ENCODE measurements around the gene FADS3. TPM values are rescaled to one million over a fixed set of nuclear protein-coding genes. Genes with fewer than 3 reads are reported as not detected.

FADS3 gene
- total and polyA plus RNA-seq, 2 of the 4 experiments (the other 2 are of a cell fraction): 54.5 to 110 TPM

GRCh38 chr11:61928606-61929005, 37.3 kb upstream of the FADS3 start:
- no TSS peak for BruUV-seq (replicated peaks)
- CTCF ChIA-PET: interaction anchor here (1.0 kb wide), 1 partner anchor 11 kb away, joined by 3 read pairs; the partner anchor contains the start of gene RAB3IL1
- peak; percentile 86 for TF ChIP-seq CEBPB (IDR thresholded peaks at IDR 0.05; ENCODE audit: low read depth, low read length)
- TF ChIP-seq POLR2A (IDR thresholded peaks at IDR 0.05; ENCODE audit: low read depth, low read length): no peak
- Histone ChIP-seq H3K36me3 (ENCODE audit: control insufficient read depth, insufficient read depth, low read length) (no peaks in the 10 kb centered on the region), H3K27me3 (ENCODE audit: control insufficient read depth, insufficient read depth, low read length) (peaks cover 11% of the 10 kb centered on the region), H4K8ac (ENCODE audit: low read depth in 2 of 2, low read length in 2 of 2) (no peak overlapping the region), H3K79me1 (ENCODE audit: low read depth in 1 of 2, low read length in 2 of 2) (no peaks in the 10 kb centered on the region), H2BK20ac (ENCODE audit: low read depth, low read length) (no peak overlapping the region), H3K27ac (ENCODE audit: insufficient read depth, low read length) (no peak overlapping the region), H3K4ac (ENCODE audit: low read depth, low read length) (no peak overlapping the region), H2AFZ (replicated peaks; ENCODE audit: low read length, poor library complexity) (no peak overlapping the region), H3K56ac (ENCODE audit: extremely low read depth, insufficient read depth, low read length) (no peak overlapping the region), H3K14ac (replicated peaks; ENCODE audit: low read depth, low read length) (no peak overlapping the region), H4K5ac (ENCODE audit: low read depth, low read length) (no peak overlapping the region), H3K4me2 (ENCODE audit: low read depth, low read length) (no peak overlapping the region), H3K18ac (ENCODE audit: low read depth, low read length) (no peak overlapping the region), H4K20me1 (ENCODE audit: insufficient read depth, low read length) (no peaks in the 10 kb centered on the region), H3K23ac (ENCODE audit: low read depth, low read length) (no peak overlapping the region), H4K91ac (ENCODE audit: insufficient read depth, low read depth, low read length) (no peak overlapping the region), H3K4me3 (ENCODE audit: insufficient read depth, low read depth, low read length) (no peak overlapping the region), H2BK5ac (ENCODE audit: low read depth, low read length, poor library complexity, severe bottlenecking) (no peak overlapping the region), H2AK5ac (ENCODE audit: low read depth, low read length) (no peak overlapping the region), H2AK9ac (replicated peaks; ENCODE audit: low read depth, low read length, poor library complexity) (no peak overlapping the region), H2BK15ac (ENCODE audit: low read depth, low read length) (no peak overlapping the region), H3K9ac (ENCODE audit: low read depth, low read length) (no peak overlapping the region), H3K4me1 (ENCODE audit: control insufficient read depth, insufficient read depth, low read length) (peaks cover 7% of the 10 kb centered on the region; the same call in 1 of the 2 replicates), H2BK120ac (ENCODE audit: low read depth, low read length) (no peak overlapping the region), H3K9me3 (ENCODE audit: control insufficient read depth, insufficient read depth, low read length) (peaks cover 2% of the 10 kb centered on the region; the same call in 1 of the 2 replicates), H3K9me1 (ENCODE audit: insufficient read depth, low read length) (no peaks in the 10 kb centered on the region)
- in situ Hi-C loops (cut with MboI; ENCODE audit: low sequenced_read_pairs) (no loop called here), dilution Hi-C loops (cut with HindIII; ENCODE audit: low sequenced_read_pairs, unreplicated experiment) (no loop called here), intact Hi-C loops (cut with micrococcal nuclease) (no loop called here)
- POLR2A ChIA-PET (ENCODE audit: unreplicated experiment): interaction anchor here (0.5 to 0.6 kb wide), 2 partner anchors 51 to 615 kb away, joined by 7 to 15 read pairs; no protein-coding TSS in a partner anchor
- peak; percentile 13 for DNase-seq
- no peak; the same call in 1 of the 2 replicates for ATAC-seq (ENCODE audit: low read depth)
